COLO668 (cell line): ENCODE results near the gene MAN1A1.
A peak's percentile ranks its signal among the peaks of the same experiment; 100 is the strongest.
"Not testable (repeated sequence)": the region's sequence is repeated elsewhere in the genome, so short reads cannot be mapped to it uniquely, and the experiment has no call there.

Experiments
- DNase-seq: peaks from one replicate; lab custom pipeline; 2025; ENCODE audit not compliant: unreplicated experiment; lab: John Stamatoyannopoulos, UW

Gene MAN1A1

DNA sequence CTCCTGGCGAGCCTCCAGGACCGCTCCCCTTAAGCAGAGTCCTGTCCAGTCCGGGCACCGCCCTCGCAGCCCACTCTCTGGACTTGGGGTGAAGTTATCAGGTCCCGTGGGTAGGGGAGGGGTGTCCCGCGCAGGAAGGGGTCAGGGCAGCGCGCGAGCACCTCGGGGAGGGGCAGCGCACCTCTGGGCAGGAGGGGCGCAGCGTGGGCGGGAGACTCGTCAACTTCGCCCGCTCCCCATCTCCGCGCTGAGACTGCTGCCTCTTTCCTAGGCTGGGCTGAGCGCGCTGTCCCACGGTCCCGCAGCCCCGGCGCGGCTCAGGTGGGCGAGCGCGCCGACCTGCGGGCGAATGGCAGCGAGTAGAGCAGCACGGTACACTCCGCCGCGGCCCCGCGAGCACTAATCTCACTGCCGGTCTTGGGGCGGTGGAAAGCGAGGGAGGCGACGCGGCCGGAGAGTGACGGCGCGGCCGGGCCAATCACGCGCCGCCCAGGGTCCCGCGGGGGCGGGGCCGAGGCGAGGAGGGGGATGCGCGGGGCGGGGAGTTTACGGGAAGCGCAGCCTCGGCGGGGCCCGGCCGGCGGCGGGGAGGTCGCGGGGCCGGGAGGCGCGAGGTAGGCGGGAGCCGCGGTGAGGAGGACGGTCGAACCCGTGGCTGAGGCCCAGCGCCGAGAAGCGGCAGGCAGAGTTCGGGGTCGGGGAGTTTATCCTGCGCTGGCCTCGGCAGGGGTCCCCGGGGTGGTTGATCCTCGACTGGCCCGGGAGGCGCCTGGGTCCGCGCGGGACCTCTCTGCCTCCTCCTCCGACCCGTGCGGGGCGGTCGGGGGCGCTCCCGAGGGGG, at the start of gene MAN1A1:
Gene MAN1A1 (minus strand): TSS at position 401 of the 841 bp plus-strand sequence. CDS start 696 bp downstream, outside the sequence.
- peak; percentile 90 for DNase-seq

DNA sequence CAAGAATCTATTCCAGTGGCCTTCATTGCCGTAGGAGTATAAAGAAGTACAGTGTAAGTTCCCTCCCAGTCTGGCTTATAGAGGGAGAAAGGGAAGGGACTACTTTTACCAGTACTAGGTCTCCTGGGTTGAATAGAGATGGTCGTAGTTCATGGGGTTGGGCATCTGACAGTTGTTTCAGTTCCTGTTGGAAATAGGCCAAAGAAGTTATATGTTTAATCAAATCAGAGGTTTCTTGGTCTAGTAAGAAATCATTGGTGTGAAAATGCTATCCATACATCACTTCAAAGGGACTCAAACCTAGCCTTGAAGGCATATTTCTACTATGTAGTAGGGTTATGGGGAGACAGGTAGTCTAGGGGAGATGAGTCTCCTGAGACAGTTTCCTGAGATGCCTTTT, 45.6 kb upstream of the MAN1A1 start:
- DNase-seq = no peak

DNA sequence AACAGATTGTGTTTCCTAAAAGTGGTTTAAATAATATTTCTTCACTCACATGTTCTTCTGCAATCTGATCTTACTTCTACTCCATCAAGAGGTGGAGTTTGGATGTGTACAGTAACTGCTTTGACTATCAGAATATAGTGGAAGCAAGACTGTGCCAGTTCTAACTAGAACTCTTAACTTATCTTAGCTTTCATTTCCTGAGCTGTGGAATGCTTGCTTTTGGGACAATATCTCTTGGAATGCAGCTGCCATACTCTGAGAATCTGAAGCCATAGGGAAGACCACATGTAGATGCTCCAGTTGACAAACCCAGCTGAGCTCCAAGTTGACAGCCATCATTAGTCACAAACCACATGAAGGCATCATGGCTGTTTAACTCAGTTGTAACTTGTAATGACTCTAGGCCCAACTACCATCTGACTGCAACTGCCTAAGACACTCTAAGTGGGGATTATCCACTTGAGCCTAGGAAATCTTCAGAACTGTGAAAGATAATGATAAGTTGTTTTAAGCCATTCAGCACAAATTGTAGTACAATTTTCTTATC, 40.8 kb upstream of the MAN1A1 start:
- no peak for DNase-seq

- DNase-seq = no peak
These were observed 36.4 kb upstream of the MAN1A1 start for GRCh38 chr6:119385994-119386393.

GRCh38 chr6:119384444-119384843, 34.9 kb upstream of the MAN1A1 start:
- DNase-seq = no peak

GRCh38 chr6:119379809-119380208, 30.2 kb upstream of the MAN1A1 start:
- DNase-seq = peak; percentile 1

GRCh38 chr6:119377043-119377442, 27.5 kb upstream of the MAN1A1 start:
- DNase-seq = not testable (repeated sequence)

DNA sequence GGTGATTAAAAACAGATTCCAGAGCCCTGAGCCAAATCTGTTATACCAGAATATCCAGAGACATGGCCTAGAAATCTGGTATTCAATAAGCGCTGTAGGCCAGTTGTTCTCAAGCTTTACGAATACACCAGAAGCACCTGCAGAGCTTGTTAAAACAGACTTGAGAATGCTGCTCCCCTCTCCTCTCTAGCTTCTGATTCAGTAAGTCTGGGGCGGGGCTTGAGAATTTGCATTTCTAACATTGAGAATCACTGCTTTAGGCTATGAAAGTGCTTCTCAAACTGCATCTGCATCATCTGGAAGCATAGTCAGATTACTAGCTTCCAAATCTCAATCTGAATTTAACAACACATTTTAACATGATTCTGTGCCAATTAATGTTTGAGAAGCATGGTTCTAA, 20.5 kb upstream of the MAN1A1 start:
- no peak for DNase-seq

- no peak for DNase-seq
These were observed 19.4 kb upstream of the MAN1A1 start for GRCh38 chr6:119368921-119369320.

DNA sequence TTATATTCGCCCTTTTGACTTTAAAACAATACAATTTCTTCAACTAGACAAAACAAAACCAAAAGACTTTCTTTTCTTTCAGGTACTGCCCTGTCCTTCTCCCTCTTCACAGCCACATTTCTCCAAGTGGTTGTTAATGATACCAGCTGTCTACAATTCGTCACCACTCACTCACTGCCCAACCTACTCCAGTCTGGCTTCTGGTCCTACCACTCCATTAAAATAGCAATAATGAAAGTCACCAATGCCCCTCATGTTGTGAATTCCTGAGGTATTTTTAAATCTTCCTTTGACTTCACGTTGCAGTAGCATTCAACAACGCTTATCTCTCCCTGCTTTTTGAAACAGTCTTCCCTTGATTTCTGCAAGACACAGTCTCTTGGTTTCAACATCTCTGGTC, 11.6 kb upstream of the MAN1A1 start:
- no peak for DNase-seq

DNA sequence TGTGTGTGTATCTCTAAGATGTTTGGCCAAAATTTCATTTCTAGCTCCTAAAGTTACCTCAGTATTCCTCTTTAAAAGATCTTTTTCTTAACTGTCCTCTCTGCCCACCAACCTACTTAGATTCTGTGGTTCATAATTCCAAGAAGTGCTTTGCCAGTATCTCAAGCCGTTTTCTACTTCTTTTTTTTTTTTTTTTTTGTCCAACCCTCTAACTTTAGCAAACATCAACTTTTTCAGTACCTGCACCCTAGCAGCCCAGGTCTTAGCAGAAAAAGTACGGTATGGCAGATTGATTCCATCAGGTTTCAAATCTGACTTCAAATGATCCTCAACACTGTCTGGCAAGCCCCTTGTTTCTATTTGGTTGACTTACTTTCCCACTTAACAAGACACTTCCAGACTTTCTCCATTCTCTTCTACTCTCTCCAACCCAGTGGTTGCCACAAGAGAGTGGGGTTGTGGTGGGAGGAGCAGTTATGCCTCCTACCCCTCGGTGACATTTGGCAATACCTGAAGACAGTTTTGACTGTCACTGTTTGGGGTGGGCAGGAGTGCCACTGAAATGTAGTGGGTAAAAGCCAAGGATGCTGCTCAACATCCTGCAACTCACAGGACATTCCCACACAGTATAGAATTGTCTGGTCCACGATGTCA, 10.8 kb upstream of the MAN1A1 start:
- no peak for DNase-seq

DNA sequence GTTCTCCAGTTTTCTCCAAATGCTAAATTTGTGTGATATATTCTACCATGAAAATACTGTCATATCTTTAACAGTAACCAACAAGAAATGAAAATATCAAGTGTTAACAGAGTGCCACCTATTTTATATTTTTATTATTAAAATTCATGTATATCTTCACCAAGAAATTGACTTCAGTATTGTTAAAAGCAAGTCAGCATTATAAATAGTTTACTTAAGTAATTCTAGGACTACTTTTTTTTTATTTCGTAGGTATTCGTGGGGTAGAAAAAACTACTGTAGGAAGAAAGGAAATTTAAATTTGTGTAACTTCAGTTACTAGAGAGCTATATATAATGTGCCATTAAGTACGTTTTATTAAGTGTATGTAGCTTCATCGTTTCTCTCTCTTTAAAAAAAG, 6.3 kb upstream of the MAN1A1 start:
- DNase-seq = no peak

- no peak for DNase-seq
These were observed 5.6 kb upstream of the MAN1A1 start for GRCh38 chr6:119355157-119355556.

- DNase-seq = no peak
These were observed 4.1 kb upstream of the MAN1A1 start for GRCh38 chr6:119353696-119354095.

- no peak for DNase-seq
These were observed 2.4 kb upstream of the MAN1A1 start for GRCh38 chr6:119352001-119352400.

DNA sequence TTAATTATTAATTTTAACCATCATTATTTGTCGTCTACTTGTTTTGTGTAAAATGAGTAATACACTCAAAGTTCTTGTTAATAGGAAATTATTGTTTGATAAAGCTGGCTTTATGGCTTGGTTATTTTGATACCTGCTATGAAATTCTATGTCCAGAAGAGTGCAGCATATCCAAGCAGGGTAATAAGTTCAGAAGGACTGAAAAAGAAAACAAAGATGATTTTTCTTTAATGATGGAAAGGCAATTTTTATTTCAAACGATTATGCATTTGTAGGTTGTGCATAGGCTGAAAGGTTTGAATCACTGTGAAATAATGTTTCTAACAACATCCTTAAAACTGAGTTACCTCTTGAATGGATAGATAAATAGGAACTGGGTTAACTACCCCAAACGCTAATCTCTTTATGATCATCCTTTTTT, 1.4 kb upstream of the MAN1A1 start:
- no peak for DNase-seq

DNA sequence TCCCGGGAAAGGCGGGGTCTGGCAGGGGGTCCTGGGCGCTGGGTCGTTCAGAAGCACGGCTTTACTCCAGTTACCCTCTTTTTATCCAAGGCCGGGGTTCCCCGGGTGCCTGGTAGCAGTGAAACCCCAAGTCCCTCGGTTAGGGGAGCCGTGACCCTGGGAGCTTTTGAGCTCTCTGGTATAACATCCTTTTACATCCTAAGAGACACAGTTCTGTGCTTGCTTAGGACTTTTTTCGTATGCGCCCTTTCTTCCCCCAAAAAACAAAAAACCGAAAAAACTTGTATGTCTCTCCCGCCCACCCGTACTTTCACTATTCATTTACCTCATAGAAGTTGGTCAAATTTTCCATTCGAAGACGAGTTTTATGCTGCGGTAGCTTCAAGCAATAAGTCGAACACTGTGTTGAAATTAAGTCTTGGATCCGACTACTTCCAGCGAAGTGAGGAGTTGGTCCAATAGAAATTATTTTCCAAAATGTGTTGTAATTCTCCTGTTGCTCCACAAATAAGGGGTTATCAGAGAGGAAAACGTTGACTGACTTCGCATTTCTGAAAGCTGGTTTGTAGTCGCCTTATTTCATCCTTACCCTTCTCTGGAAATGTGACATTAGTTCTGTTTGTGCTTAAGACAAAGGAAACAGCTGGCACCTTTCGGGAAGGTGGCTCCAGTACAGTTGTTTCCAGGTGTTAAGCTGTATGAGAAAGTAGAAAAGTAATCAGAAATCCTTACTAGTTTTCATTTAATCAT, 816 bp upstream of the MAN1A1 start:
- peak; percentile 43 for DNase-seq

GRCh38 chr6:119348748-119349360, 707 bp downstream of the MAN1A1 start:
- peak; percentile 49 for DNase-seq

GRCh38 chr6:119348096-119348747, 1.3 kb downstream of the MAN1A1 start:
- peak; percentile 42 for DNase-seq

DNA sequence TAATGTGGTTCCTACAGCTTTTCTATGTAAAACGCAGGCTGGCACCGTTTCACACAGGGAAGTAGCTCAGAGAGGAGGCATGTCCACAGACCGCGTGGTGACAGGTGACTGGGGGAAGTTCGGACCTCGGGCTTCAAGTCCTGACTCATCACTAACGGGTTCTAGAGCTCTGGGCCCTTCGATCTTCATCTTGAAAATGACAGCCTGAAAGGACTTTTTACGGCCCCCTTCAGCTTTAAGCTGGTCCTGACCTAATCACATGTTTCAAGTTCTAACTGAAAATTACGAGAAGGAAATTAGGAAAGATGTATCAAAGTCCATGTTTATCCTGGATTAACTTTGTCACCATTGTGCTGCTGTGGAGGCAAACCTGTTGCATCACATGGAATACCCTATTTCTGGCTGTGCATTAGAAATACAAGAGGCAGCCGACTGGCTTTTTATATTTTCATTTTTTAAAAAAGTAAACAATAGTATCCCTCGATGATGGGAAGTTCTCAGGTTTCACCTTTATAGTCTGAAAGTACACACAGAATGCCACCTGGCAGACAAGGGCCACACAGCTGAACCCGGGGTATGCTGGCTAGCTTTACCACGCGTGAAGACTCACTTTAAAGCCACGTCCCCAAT, 2.0 kb downstream of the MAN1A1 start:
- DNase-seq = peak; percentile 59
